HCT116 (cell line): ENCODE measurements around the gene NFKB1. TPM values are rescaled to one million over a fixed set of nuclear protein-coding genes. Genes with fewer than 3 reads are reported as not detected.

Experiments used
- ATAC-seq: fragments of 200-7000 bp; cut with Tn5 transposase; 2 replicates; pipeline ENCODE4 v1.9.1; 2020; ENCODE audit warnings: mild to moderate bottlenecking, moderate library complexity
- BruUV-seq: library from RNA; stranded (reverse); fragments of 400-500 nt; replicated peaks from 2 replicates; lab custom pipeline; 2021; lab: Mats Ljungman, UMichigan
- CTCF ChIA-PET: fragments of 300-600 bp; sonication (Branson Sonifier 250); formaldehyde crosslinking; loops from one replicate; lab custom pipeline; 2021; ENCODE audit warnings: antibody characterized with exemption; lab: Charles Lee
- POLR2A ChIA-PET: fragments of 300-600, 350-600 bp; sonication (Branson Sonifier 250); formaldehyde crosslinking; loops from one replicate; lab custom pipeline; 2021; ENCODE audit warnings: antibody characterized with exemption; lab: Charles Lee
- RAD21 ChIA-PET, 2 experiments: fragments of 300-600 bp; sonication (Branson Sonifier 250); formaldehyde crosslinking; loops; one replicate each; lab custom pipeline; 2023; ENCODE audit warnings: low total read pairs in 2 of 2; ENCODE audit not compliant: uncharacterized antibody in 2 of 2, unreplicated experiment in 2 of 2, low non-redundant PET in 1 of 2; lab: Charles Lee
- DNase-seq: peaks from one replicate; pipeline ENCODE4 v3.0.0-alpha.2; 2010; ENCODE audit warnings: low read depth, low spot score
- H2AFZ ChIP-seq: fragments of 200-600 bp; shearing (Covaris generic), sonication (generic); 2 replicates; pipeline ENCODE4 v1.6.1; 2017; ENCODE audit warnings: low read depth, mixed run types, mixed read lengths, antibody characterized with exemption, low read length; ENCODE audit not compliant: poor library complexity, severe bottlenecking
- H3K27ac ChIP-seq: 2 replicates; pipeline ENCODE4 v1.5.1; 2012; ENCODE audit warnings: low read depth, low read length
- H3K27me3 ChIP-seq: fragments of 200-600 bp; sonication (generic); 2 replicates; pipeline ENCODE4 v1.6.1; 2016; ENCODE audit warnings: mixed run types, low read length, mixed read lengths; ENCODE audit not compliant: insufficient read depth
- H3K36me3 ChIP-seq, 2 experiments: fragments of 200-500 bp in 1 of 2; fragments of 200-600 bp in 1 of 2; sonication (Bioruptor generic) in 1 of 2; sonication (generic) in 1 of 2; 2 replicates each; pipeline versions ENCODE4 v1.5.1 to v1.6.1; 2014 to 2016; ENCODE audit warnings: low read length in 2 of 2, inconsistent platforms in 1 of 2, mixed read lengths in 1 of 2, mixed run types in 1 of 2; ENCODE audit not compliant: insufficient read depth in 2 of 2, control insufficient read depth in 1 of 2
- H3K4me1 ChIP-seq, 2 experiments: fragments of 200-600 bp in 1 of 2; sonication (generic) in 1 of 2; 2 replicates each; pipeline versions ENCODE4 v1.5.1 to v1.6.1; 2012 to 2017; ENCODE audit warnings: low read length in 2 of 2, inconsistent platforms in 1 of 2, mild to moderate bottlenecking in 1 of 2, mixed read lengths in 1 of 2, mixed run types in 1 of 2, moderate library complexity in 1 of 2; ENCODE audit not compliant: insufficient read depth in 2 of 2, control insufficient read depth in 1 of 2
- H3K4me2 ChIP-seq: fragments of 200-600 bp; sonication (generic); 2 replicates; pipeline ENCODE4 v1.6.1; 2017; ENCODE audit warnings: mixed run types, low read length, mixed read lengths
- H3K4me3 ChIP-seq, 2 experiments: fragments of 200-600 bp in 1 of 2; sonication (generic) in 1 of 2; replicated peaks in 1 of 2; 2 replicates each; pipeline ENCODE4 v1.5.1; 2011 to 2016; ENCODE audit warnings: low read length in 2 of 2, control low read depth in 1 of 2, low read depth in 1 of 2, mild to moderate bottlenecking in 1 of 2, mixed read lengths in 1 of 2, mixed run types in 1 of 2
- H3K79me2 ChIP-seq: fragments of 200-600 bp; sonication (generic); 2 replicates; pipeline ENCODE4 v1.6.1; 2017; ENCODE audit warnings: mild to moderate bottlenecking, mixed run types, low read length, moderate library complexity, mixed read lengths; ENCODE audit not compliant: insufficient read depth
- H3K9ac ChIP-seq: fragments of 200-600 bp; sonication (generic); 2 replicates; pipeline ENCODE4 v1.6.1; 2016; ENCODE audit warnings: low read length, mixed read lengths
- H3K9me2 ChIP-seq: fragments of 200-600 bp; sonication (generic), shearing (Covaris generic); 2 replicates; pipeline ENCODE4 v1.6.1; 2017; ENCODE audit warnings: mixed run types, mild to moderate bottlenecking, moderate library complexity; ENCODE audit not compliant: insufficient read depth
- H3K9me3 ChIP-seq, 2 experiments: fragments of 200-500 bp in 1 of 2; fragments of 200-600 bp in 1 of 2; sonication (Bioruptor generic) in 1 of 2; sonication (generic) in 1 of 2; 2 replicates each; pipeline ENCODE4 v1.6.1; 2014 to 2017; ENCODE audit warnings: low read length in 2 of 2, mixed read lengths in 2 of 2, inconsistent platforms in 1 of 2, low read depth in 1 of 2, mild to moderate bottlenecking in 1 of 2, mixed run types in 1 of 2, moderate library complexity in 1 of 2; ENCODE audit not compliant: control insufficient read depth in 1 of 2, insufficient read depth in 1 of 2
- H4K20me1 ChIP-seq: fragments of 200-600 bp; sonication (generic), shearing (Covaris generic); 2 replicates; pipeline ENCODE4 v1.6.1; 2017; ENCODE audit warnings: mixed run types, mild to moderate bottlenecking, moderate library complexity; ENCODE audit not compliant: insufficient read depth
- CBX3 ChIP-seq: IDR thresholded peaks from 2 replicates; pipeline ENCODE4 v1.6.1; 2012; ENCODE audit warnings: low read depth
- CEBPB ChIP-seq: IDR thresholded peaks from 2 replicates; pipeline ENCODE4 v1.6.1; 2012; ENCODE audit warnings: low read depth
- EGR1 ChIP-seq: IDR thresholded peaks from 2 replicates; pipeline ENCODE4 v1.6.1; 2012; ENCODE audit warnings: low read depth
- ELF1 ChIP-seq: IDR thresholded peaks from 2 replicates; pipeline ENCODE4 v1.6.1; 2012; ENCODE audit warnings: low read depth, borderline replicate concordance
- EZH2 ChIP-seq: fragments of 200-600 bp; sonication (generic); IDR thresholded peaks from 2 replicates; pipeline ENCODE4 v1.6.1; 2017; ENCODE audit warnings: antibody characterized with exemption, mixed run types
- EZH2phosphoT487 ChIP-seq: fragments of 200-600 bp; IDR thresholded peaks from 2 replicates; pipeline ENCODE4 v1.6.1; 2018; ENCODE audit warnings: antibody characterized with exemption, borderline replicate concordance
- FOSL1 ChIP-seq: IDR thresholded peaks from 2 replicates; pipeline ENCODE4 v1.6.1; 2012; ENCODE audit warnings: low read depth
- JUND ChIP-seq: IDR thresholded peaks from 2 replicates; pipeline ENCODE4 v1.6.1; 2012
- MAX ChIP-seq: IDR thresholded peaks from 2 replicates; pipeline ENCODE4 v1.6.1; 2012
- POLR2A ChIP-seq: IDR thresholded peaks from 2 replicates; pipeline ENCODE4 v1.7.0; 2011; ENCODE audit warnings: borderline replicate concordance; ENCODE audit not compliant: insufficient read depth, insufficient read length; ENCODE audit errors: extremely low read depth
- POLR2AphosphoS5 ChIP-seq: IDR thresholded peaks from 2 replicates; pipeline ENCODE4 v1.6.1; 2011; ENCODE audit warnings: mild to moderate bottlenecking, low read depth, low read length, moderate library complexity
- RAD21 ChIP-seq: IDR thresholded peaks from 2 replicates; pipeline ENCODE4 v1.6.1; 2012; ENCODE audit warnings: low read depth, mild to moderate bottlenecking
- REST ChIP-seq: IDR thresholded peaks from 2 replicates; pipeline ENCODE4 v1.6.1; 2012; ENCODE audit warnings: low read depth
- SIN3A ChIP-seq: IDR thresholded peaks from 2 replicates; pipeline ENCODE4 v1.6.1; 2012; ENCODE audit warnings: low read depth
- SRF ChIP-seq: IDR thresholded peaks from 2 replicates; pipeline ENCODE4 v1.6.1; 2012; ENCODE audit warnings: low read depth
- TCF7L2 ChIP-seq: IDR thresholded peaks from 2 replicates; pipeline ENCODE4 v1.7.0; 2011; ENCODE audit warnings: borderline replicate concordance, inconsistent platforms; ENCODE audit not compliant: insufficient read depth, insufficient read length; ENCODE audit errors: extremely low read depth
- YY1 ChIP-seq: IDR thresholded peaks from 2 replicates; pipeline ENCODE4 v1.6.1; 2011; ENCODE audit warnings: low read length, low read depth, moderate library complexity, mild to moderate bottlenecking; ENCODE audit not compliant: insufficient replicate concordance; ENCODE audit errors: extremely low read depth
- ZNF274 ChIP-seq: fragments of 200-500 bp; sonication (Bioruptor generic); IDR thresholded peaks from 2 replicates; pipeline ENCODE4 v1.6.1; 2014; ENCODE audit warnings: mild to moderate bottlenecking, low read depth, low read length, inconsistent platforms
- intact Hi-C: fragments of 100-400 bp; cut with micrococcal nuclease; formaldehyde crosslinking; loops from 2 replicates; pipeline ENCODE4 v1.10.0; 2022
- total RNA-seq: library from RNA; stranded (reverse); gene quantifications from one replicate; pipeline ENCODE4 v1.2.1, GENCODE V29; 2021; ENCODE audit not compliant: unreplicated experiment

Gene NFKB1
- total RNA-seq, 1 experiment from 2014 or later, result 29.4 TPM

GRCh38 chr4:102600689-102601088 is 99.5 kb downstream of the NFKB1 start:
- H2AFZ ChIP-seq, result no peak overlapping the region
- no peaks in the 10 kb centered on the region for H3K9me3 ChIP-seq
- no peak for ATAC-seq
- no peak overlapping the region for H3K4me2 ChIP-seq
- H3K4me3 ChIP-seq, result no peak overlapping the region
- H3K36me3 ChIP-seq, result peaks cover 2 to 14% of the 10 kb centered on the region in 2 experiments; a peak in 3 of 4 replicates
- no peaks in the 10 kb centered on the region for H3K9me2 ChIP-seq
- intact Hi-C loops, result no loop called here
- H4K20me1 ChIP-seq, result no peaks in the 10 kb centered on the region
- RAD21 ChIA-PET, result no interaction called here
- POLR2A ChIA-PET, result no interaction called here
- no peak for DNase-seq
- H3K4me1 ChIP-seq, result no peaks in the 10 kb centered on the region
- no peaks in the 10 kb centered on the region for H3K27me3 ChIP-seq
- H3K79me2 ChIP-seq, result no peaks in the 10 kb centered on the region
- no peak overlapping the region for H3K9ac ChIP-seq
- CTCF ChIA-PET, result no interaction called here
- BruUV-seq, result no TSS peak
- no peak overlapping the region for H3K27ac ChIP-seq
- TF ChIP-seq POLR2A (no peak), REST (no peak), EZH2 (no peak), YY1 (no peak), ZNF274 (no peak), MAX (no peak), JUND (no peak), CEBPB (no peak), SIN3A (no peak), FOSL1 (no peak), RAD21 (no peak), SRF (no peak), TCF7L2 (no peak), EZH2phosphoT487 (no peak), ELF1 (no peak), CBX3 (no peak), EGR1 (no peak), POLR2AphosphoS5 (no peak)
